Fibroblast of peridontal ligament (primary cell): ENCODE results near the gene SELENON.
A peak's percentile ranks its signal among the peaks of the same experiment; 100 is the strongest.
"Not testable (repeated sequence)": the region's sequence is repeated elsewhere in the genome, so short reads cannot be mapped to it uniquely, and the experiment has no call there.

ENCODE experiments used
- DNase-seq: peaks from one replicate; pipeline ENCODE4 v3.0.0-alpha.2; 2010; ENCODE audit errors: extremely low read depth

Gene SELENON

DNA sequence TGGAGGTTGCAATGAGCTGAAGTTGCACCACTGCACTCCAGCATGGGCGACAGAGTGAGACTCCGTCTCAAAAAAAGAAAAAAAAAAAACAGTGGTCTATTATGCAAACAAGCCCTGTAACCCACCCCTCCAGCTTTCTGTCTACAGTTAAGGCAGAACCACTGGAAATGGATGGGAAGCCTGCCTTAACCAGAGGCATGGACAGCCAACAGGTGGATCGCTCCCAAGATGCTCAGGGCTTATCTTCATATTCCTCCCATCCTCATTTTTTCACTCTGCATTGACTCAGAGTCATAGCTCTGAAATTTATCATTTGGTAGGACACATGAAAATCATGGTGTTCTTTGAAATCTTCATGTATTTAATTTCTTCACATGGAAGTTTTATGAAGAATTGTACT lies 28.5 kb downstream of the SELENON start:
- DNase-seq = no peak

DNA sequence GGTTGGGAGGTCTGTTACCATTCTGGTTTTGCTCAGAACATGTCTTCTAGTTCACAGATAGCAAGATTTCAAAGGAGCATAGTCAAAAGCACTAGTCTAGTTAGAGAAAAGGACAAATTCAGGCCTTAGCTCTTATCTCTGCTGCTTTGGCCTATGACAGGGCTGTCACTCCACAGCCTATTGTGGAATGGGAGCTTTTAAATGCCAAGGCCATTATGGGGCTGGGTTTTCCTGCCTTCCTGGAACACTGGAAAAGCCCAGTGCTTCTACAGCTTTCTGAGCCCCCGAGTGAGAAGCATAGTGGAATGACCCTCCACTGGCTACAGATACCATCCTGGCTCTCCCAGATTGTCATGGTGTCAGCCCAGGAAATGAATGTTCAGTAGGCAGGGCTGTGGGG lies 29.1 kb downstream of the SELENON start:
- no peak for DNase-seq

DNA sequence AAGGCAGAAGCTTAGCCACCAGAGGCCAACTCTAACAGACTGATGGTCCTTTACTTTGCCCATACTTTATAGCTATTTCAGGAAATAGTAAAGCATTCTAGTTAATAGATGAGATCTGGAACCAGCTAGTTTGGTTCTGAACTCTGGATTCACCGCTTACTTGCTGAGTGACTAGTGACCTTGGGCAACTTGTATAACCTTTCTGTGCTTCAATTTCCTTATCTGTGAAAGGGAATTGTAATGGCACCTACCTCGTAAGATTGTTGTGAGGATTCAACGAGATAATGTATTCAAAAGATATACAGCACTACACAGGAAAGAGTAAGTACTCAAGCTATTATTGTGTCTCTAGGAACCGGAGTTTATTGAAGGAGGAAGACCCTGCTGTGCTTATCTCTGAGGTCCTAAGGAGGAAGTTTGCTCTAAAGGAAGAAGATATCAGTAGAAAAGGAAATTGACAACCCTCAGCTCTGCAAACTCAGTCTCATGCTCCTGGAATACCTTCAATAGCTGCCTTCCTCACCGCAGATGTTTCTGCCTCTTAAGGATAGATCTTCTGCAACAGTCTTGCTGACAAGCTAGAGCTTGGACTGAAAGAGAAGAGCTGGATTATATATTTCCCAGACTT lies 31.7 kb downstream of the SELENON start:
- no peak for DNase-seq

DNA sequence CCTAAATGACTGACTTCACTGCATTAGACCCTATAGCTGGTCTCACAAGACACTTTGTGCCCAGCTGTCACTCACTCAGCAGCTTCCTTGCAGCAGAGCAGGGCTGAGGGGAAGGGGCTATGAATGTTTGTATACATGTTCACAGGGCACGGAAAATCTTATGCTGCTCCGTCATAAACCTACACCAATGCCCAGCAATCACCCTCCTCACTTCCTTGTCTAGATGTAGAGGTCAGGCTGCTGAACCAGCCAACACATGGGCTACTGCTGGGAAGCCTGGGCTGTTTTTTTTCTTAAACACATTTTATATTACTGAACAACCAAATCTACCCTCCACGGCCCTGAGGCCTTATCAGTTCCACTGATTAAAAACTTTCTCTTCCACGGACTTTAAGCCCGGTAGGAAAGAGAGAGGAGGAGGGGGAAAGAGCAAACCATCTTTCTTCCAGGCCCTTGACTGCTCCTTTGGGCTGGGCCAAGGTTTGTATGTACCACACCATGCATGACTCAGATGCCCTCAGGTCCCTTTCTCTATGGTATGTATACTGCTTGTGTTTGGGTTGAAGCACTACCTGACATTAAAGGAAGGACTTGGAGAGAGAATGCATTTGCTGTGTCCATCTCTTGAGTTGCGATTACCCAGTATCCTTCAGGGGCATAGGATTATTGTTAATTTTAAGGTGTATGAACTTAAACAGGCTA lies 32.5 kb downstream of the SELENON start:
- no peak for DNase-seq

DNA sequence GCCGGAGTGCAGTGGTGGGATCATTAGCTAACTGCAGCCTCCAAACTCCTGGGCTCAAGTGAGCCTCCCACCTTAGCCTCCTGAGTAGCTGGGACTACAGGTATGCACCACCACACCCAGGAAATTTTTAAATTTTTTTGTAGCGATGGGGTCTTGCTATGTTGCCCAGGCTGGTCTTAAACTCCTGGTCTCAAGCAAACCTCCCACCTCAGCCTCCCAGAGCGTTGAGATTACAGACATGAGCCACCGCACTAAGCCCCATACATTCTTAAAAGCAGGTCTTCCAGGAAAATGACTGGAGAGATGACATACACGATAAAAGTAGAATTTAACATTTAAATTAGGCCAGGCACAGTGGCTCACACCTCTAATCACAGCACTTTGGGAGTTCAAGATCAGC lies 33.2 kb downstream of the SELENON start:
- no peak for DNase-seq

DNA sequence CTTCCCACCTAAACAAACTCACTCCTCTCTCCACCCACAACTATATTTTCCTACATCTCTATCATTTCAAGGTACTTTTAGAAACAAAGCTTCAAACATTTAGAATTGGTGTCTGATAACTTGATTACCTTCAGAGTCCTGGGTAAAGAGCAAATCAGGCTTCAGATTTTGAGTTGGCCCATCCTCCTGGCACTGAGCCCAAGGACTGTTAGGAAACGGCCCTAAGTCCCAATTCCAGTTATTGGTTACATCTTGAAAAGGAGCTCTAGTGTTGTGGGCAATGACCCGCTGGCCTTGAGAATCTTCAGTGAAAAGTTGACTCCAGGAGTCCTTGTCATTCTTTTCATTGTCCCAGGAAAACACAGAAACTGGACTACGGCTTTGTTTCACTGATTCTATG lies 34.9 kb downstream of the SELENON start:
- DNase-seq = peak; percentile 27

DNA sequence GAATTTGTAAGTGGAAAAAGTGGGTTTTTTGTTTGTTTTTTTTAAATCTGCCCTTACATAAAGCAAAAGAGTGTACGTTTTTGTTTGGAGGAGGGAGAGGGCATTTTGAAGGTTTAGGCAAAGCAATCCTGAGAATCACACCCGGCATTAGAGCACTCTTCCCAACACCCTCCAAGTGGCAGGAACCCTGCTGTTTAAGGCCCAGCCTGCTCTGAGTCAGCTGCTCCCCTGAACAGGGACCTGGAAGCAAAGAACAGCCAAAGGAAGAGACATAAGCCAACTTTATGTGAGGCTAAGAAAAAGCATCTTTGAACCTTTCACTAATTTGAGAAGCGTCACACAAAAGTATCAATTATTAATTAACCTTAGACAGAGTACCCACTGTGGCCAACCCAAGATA lies 36.7 kb downstream of the SELENON start:
- DNase-seq = no peak

DNA sequence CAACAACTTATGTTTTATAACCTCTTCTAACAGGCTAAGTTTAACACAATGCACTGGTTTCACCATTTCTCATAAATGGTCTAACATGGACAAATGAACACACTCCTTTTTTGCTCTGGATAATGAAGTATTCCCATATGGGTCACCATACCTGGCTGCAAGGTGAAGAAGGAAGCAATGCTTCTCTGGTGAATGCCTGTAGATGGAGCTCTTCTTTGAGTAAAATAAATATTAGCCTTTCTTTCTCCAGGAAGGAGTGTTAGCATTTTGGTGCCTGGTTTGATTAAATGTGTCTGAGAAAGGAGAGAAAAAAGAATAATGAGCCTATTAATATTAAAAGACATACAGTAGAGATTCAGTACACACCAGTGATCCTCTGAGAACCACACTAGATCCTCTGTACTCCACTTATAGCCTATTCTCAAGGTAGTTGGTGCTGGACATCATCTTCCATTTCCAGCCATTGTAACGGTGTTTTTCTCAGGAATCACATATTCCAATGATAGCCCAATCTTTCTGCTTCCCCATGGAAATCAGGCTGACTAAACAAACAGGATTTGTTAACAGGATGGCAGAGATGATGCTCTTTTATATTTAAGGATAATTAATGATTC lies 37.4 kb downstream of the SELENON start:
- DNase-seq = peak; percentile 20

DNA sequence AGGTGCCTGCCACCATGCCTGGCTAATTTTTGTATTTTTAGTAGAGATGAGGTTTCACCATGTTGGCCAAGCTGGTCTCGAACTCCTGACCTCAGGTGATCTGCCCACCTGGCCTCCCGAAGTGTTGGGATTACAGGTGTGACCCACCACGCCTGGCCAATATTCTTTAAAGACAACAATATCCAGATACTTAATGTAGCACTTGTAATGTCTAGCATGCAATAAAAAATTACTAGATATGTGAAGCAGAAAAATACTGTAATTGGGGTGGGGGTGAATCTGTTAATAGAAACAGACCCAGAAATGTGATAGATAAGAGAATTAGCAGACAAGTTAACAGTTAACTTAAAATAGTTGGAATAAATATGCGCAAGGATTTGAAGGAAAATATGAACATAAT lies 39.8 kb downstream of the SELENON start:
- not testable (repeated sequence) for DNase-seq

DNA sequence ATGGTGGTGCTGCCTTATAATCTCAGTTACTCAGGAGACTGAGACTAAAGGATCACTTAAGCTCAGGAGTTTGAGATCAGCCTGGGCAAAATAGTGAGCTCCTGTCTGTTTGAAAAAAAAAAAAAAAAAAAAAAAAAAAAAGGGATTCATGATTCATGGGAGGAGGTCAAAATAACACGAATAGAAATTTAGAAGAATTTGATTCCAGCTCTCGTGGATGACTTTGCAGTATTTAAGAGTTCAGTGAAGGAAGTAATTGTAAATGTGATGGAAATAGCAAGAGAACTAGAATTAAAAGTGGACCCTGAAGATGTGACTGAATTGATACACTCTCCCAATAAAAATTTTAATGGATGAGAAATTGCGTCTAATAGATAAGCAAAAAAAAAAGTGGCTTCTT lies 43.5 kb downstream of the SELENON start:
- no peak for DNase-seq

DNA sequence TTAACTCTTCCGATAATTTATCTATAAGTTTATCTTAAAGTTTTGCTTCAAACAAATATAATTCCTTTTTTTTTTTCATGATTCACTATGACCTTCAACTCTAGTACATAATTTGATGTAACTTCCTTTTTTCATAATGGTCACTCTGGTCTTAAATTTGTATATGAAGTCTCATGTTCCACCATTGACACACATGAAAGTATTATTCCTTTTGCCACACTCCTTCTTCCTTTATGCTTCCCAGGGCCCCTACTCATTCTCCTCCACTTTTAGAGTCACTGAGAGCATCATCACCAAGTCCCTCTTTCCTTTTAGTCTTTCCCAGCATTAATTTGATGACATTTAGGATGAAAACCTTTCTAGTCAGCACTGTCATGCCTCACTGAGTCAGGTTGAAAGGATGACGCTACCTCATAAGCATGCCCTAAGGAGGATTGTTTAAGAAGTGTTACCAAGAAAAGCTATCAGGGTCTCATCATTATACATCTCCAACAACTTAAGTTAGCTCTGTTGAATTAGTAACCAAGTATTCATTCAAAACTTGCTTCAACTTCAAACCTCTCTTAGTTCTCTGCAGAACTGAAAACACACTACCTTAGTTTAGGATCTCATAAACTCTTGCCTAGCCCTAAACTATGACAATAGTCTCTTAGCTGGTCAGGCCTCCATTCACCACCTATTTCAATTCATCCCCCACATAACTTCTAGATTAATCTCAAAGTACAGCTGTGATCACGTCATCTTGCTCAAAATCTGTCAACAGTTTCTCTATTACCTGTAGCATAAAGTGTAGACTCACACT lies 44.7 kb downstream of the SELENON start:
- no peak for DNase-seq

DNA sequence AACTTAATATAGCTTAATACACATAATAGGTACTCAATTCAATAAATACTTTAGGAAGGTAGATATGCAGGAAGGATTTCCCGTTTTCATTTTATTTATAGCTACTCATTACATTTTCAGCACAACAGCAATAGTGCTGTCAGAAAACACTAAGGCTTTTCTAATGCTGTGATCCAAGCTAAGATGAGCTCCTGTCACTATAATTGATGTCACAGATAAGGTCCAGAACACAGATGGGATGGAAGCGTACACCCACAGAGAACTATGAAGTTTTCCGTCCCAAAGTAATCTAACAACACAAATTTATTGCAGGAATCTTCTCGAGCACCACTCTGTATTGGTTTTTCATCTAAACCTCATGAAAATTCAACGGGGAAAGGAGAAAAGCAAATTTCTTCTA lies 45.7 kb downstream of the SELENON start:
- no peak for DNase-seq

DNA sequence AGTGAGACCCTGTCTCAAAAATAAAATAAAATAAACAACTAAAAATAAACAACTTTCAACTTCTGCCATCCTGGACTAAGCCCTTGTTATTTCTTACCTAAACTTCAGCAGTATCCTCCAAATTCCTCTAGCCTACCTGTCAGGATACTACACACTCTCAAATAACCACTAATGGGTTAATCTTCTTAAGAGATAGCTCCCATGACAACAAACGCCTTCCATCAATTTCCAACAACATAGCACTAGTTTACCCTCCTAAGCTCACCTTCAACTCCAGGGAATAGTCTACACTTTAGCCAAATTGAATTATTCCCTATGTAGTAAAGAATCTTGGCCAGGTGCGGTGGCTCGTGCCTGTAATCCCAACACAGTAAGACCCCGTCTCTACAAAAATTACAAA lies 47.9 kb downstream of the SELENON start:
- no peak for DNase-seq

DNA sequence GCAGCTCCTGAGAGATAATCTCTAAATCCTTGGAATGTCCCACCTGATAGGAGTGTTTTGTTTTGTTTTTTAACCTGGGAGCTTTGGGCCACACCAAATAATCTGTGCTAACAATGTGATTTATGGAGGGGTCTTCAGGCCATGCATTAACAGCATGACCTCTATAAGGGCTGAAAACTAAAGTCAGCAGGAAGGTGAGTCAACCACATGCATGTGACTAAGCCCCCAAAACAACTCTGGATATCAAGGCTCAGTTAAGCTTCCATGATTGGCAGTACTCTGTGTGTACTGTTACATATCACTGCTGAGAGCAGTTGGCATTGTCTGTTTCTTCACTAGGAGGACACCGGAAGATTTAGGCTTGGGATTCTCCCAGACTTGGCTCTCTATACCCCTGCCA lies 48.5 kb downstream of the SELENON start:
- no peak for DNase-seq

DNA sequence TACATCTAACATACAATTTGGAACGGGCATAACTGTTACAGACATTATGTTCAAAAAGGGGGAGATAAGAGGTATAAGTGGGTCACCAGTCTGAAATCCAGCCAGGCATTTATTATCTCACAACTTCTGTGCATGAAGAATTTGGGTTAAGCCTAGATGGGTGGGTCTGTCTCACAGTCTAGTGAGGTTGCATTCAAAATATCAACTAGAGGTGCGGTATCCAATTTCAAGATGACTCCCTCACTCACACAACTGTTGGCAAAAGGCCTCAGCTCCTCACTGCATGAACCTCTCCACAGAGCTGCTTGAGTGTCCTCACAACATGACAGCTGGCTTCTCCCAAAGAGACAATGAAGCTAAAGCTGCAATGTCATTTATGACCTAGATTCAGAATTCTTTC lies 54.6 kb downstream of the SELENON start:
- no peak for DNase-seq

DNA sequence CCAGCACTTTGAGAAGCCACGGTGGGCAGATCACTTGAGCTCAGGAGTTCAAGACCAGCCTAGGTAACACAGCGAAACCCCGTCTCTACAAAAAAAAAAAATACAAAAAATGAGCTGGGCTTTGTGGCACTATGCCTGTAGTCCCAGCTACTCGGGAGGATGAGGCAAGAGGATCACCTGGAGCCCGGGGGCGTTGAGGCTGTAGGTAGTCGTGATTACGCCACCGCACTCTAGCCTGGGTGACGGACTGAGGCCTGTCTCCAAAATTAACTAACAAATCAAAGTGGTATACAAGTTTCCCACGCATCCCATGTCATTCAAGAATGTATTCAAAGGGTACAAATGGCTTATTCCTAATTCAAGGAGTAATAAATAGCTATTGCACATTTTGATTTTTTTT lies 56.9 kb downstream of the SELENON start:
- DNase-seq = no peak

DNA sequence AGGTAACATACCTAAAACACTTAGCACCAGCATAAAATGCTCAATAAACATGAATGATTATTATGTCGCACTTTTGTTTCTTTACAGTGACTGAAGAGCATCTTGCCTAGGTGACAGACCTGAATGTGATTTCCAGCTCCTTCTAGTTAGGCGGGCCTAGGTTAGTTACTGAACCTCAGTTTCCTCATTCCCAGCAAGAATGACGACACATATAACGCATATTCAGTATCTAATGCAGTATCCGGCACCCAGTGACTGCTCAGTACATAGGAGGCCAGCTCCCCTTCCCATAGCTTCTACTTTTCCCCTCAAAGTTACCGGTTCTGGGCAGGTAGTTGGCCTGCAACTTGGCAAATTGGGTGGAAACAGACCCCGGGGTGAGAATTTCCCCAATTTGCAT lies 58.5 kb downstream of the SELENON start:
- no peak for DNase-seq

DNA sequence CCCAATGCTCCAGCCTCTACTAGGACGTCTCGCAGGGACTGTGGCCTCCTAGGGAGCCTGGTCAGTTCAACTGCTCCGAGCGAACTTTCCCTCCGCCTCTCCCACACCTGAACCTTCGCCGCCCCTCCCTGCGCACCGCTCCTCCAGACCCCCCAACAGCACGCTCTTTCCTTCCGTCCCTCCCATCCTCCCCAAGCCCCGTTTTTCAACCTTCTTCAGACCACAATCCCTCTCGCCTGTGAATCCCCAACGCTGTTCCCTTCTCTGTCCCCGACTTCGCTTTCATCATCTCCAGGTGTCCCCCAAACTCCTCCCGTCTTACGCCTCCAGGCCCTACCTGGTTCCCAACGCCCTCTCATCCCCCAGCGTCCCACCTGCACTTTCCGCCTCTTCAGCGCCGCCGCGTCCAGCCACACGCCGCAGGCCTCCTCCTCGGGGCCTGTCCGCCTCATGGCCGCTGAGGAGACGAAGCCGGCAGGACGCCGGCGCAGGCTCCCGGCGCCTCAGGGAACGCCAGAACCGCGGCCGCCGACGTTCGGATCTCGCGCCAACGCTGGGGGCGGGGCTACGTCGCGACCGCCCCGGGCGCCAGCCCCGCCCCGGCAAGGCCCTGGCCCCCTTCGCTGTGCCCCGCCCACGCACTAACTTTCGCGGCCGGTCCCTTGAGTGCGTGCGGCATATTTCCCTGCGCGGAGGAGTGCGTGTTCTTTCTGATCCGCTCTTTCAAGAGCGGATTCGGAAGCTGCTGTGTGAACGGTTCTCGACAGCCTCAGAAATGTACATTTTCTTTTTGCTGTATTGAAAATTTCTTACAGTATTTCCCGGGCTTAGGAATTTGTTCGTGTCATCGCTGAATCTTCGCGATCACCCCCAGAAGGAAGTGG lies 59.2 kb downstream of the SELENON start, which contains the start of gene AUNIP:
Gene AUNIP (minus strand): TSS at position 552 of the 884 bp plus-strand sequence. CDS start 100 bp downstream, at position 452.
- peak; percentile 81 for DNase-seq

DNA sequence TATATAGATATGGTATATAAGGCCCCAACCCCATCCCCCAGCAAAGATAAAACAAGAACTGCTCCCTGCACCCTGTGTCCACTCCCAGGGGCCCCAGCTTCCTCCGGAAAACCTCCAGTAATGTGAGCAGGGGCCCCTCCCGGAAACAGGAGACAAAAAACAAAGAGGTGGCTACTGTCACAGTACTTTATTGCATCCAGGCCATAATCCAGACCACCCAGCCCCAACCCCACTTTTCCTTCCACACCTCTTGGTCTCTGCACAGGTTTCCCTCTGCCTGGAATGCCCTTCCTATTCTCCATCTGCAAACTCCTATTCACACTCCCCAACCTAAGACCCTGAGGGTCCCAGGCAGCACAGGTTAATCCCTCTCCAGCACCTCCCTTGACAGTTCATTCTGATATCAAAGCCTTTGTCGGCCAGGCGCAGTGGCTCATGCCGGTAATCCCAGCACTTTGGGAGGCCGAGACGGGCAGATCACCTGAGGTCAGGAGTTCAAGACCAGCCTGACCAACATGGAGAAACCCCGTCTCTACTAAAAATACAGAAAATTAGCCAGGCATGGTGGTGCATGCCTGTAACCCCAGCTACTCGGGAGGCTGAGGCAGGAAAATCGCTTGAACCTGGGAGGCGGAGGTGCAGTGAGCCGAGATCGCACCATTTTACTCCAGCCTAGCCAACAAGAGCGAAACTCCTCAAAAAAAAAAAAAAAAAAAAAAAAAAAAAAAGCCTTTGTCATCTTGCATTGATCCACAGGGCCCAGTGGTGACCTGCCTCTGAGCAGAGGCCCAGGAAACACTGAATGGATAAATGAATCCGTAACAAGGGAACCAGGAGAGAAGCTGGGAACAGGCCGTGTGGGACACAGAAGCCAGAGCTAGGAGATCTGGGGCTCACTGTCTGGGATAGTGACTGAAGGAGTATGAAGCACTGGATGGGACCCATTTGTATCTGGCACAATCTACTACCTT lies 61.6 kb downstream of the SELENON start:
- DNase-seq = no peak

DNA sequence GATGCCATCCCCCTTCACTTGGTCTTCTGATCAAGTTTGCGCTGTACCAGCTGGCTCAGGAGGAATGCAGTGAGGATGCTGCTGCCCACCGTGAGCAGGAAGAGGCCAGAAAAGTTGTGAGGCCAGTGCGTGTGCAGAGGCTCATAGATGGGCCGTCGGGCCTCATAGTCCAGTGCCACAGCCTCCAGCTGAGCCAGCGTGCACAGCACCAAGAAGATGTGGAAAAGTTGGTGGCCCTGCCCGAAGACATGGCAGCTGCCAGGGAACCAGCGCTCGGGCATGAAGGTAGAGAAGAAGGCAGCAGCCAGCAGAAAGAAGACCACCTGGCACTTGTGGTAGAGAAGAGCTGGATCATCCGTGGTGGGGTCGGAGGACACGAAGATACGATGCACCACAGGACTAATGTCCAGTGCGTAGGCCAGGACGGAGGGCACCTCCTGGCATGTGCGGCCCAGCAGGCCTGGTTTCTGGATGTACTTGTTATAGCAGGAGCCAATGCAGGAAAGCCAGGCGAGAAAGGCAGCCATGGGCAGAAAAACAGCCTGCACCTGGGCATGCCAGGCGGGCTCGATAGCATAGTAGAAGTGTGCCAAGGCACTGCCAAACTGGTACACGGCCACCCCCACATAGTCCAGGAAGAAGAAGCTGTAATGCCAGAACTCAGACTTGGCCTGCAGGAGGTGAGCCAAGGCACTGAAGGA lies 62.9 kb downstream of the SELENON start:
- no peak for DNase-seq
